Loucy (cell line): ENCODE data around the gene GBP2.
A peak's percentile ranks its signal among the peaks of the same experiment; 100 is the strongest.

Experiments
- H2AFZ ChIP-seq: fragments of 200-600 bp; sonication (generic); 2 replicates; pipeline ENCODE4 v1.6.0; 2016; ENCODE audit warnings: antibody characterized with exemption, mild to moderate bottlenecking, low read length, moderate library complexity
- H3F3A ChIP-seq: fragments of 200-600 bp; 2 replicates; pipeline ENCODE4 v1.6.0; 2016; ENCODE audit warnings: antibody characterized with exemption, low read depth, mild to moderate bottlenecking
- H3K27me3 ChIP-seq: fragments of 200-600 bp; sonication (generic); 2 replicates; pipeline ENCODE4 v1.6.1; 2014; ENCODE audit warnings: low read length, mild to moderate bottlenecking; ENCODE audit not compliant: insufficient read depth, poor library complexity, severe bottlenecking
- H3K36me3 ChIP-seq: fragments of 200-600 bp; sonication (generic); 2 replicates; pipeline ENCODE4 v1.6.1; 2016; ENCODE audit warnings: low read length; ENCODE audit not compliant: insufficient read depth
- H3K4me1 ChIP-seq: fragments of 200-600 bp; sonication (generic); 2 replicates; pipeline ENCODE4 v1.5.1; 2014; ENCODE audit warnings: low read length, mild to moderate bottlenecking; ENCODE audit not compliant: insufficient read depth, poor library complexity, severe bottlenecking
- H3K4me2 ChIP-seq: fragments of 200-600 bp; sonication (generic); 2 replicates; pipeline ENCODE4 v1.6.0; 2014; ENCODE audit warnings: antibody characterized with exemption, low read length, low read depth, mild to moderate bottlenecking; ENCODE audit not compliant: poor library complexity, severe bottlenecking
- H3K4me3 ChIP-seq: fragments of 200-600 bp; sonication (generic); 2 replicates; pipeline ENCODE4 v1.5.1; 2014; ENCODE audit warnings: low read length, mild to moderate bottlenecking, mixed read lengths; ENCODE audit not compliant: poor library complexity, severe bottlenecking
- H3K79me2 ChIP-seq: fragments of 200-600 bp; sonication (generic); 2 replicates; pipeline ENCODE4 v1.6.1; 2014; ENCODE audit warnings: low read length; ENCODE audit not compliant: insufficient read depth
- H3K9ac ChIP-seq: fragments of 200-600 bp; sonication (generic); 2 replicates; pipeline ENCODE4 v1.6.0; 2014; ENCODE audit warnings: mild to moderate bottlenecking, low read depth, low read length, moderate library complexity; ENCODE audit not compliant: poor library complexity, severe bottlenecking
- H3K9me2 ChIP-seq: fragments of 200-600 bp; sonication (generic); replicated peaks from 2 replicates; pipeline ENCODE4 v1.6.1; 2016; ENCODE audit warnings: low read depth, low read length, mixed read lengths
- H3K9me3 ChIP-seq: fragments of 200-600 bp; sonication (generic); 2 replicates; pipeline ENCODE4 v1.6.1; 2014; ENCODE audit warnings: mild to moderate bottlenecking, antibody characterized with exemption, low read length, low read depth; ENCODE audit not compliant: insufficient read depth
- H4K20me1 ChIP-seq: fragments of 200-600 bp; sonication (generic); 2 replicates; pipeline ENCODE4 v1.6.0; 2014; ENCODE audit warnings: antibody characterized with exemption, low read length, mild to moderate bottlenecking; ENCODE audit not compliant: insufficient read depth, poor library complexity, severe bottlenecking
- CTCF ChIP-seq: fragments of 200-600 bp; sonication (generic); conservative IDR thresholded peaks from 2 replicates; pipeline ENCODE4 v1.5.1; 2014; ENCODE audit warnings: mild to moderate bottlenecking, antibody characterized with exemption, low read length
- EZH2phosphoT487 ChIP-seq: fragments of 200-600 bp; IDR thresholded peaks from 2 replicates; pipeline ENCODE4 v1.6.1; 2018; ENCODE audit warnings: antibody characterized with exemption, mild to moderate bottlenecking, moderate library complexity, borderline replicate concordance

The GBP2 gene

GRCh38 chr1:89070509-89070908, 55.4 kb downstream of the GBP2 start:
- Histone ChIP-seq H3K4me3 (peak overlapping the region; percentile 64), H3F3A (no peaks in the 10 kb centered on the region), H3K79me2 (no peaks in the 10 kb centered on the region), H3K36me3 (no peaks in the 10 kb centered on the region), H3K9me2 (no peaks in the 10 kb centered on the region), H3K9ac (no peak overlapping the region), H3K9me3 (no peaks in the 10 kb centered on the region), H3K4me1 (peaks cover 12% of the 10 kb centered on the region), H3K4me2 (peak overlapping the region; percentile 82), H2AFZ (peak overlapping the region; percentile 91), H3K27me3 (no peaks in the 10 kb centered on the region), H4K20me1 (no peaks in the 10 kb centered on the region)
- no peak for TF ChIP-seq EZH2phosphoT487
- TF ChIP-seq CTCF, result no peak

GRCh38 chr1:89069951-89070350, 56.0 kb downstream of the GBP2 start:
- no peak for TF ChIP-seq EZH2phosphoT487
- TF ChIP-seq CTCF, result no peak
- Histone ChIP-seq H3K36me3 (no peaks in the 10 kb centered on the region), H2AFZ (peak overlapping the region; percentile 91), H3K27me3 (no peaks in the 10 kb centered on the region), H4K20me1 (no peaks in the 10 kb centered on the region), H3K4me2 (peak overlapping the region; percentile 82), H3F3A (no peaks in the 10 kb centered on the region), H3K4me1 (peaks cover 15% of the 10 kb centered on the region), H3K9ac (peak overlapping the region; percentile 52), H3K4me3 (peak overlapping the region; percentile 64), H3K79me2 (no peaks in the 10 kb centered on the region), H3K9me3 (no peaks in the 10 kb centered on the region), H3K9me2 (no peaks in the 10 kb centered on the region)

- H3K79me2 ChIP-seq, result no peaks in the 10 kb centered on the region
- peaks cover 24% of the 10 kb centered on the region for H3K4me1 ChIP-seq
- H3K36me3 ChIP-seq, result no peaks in the 10 kb centered on the region
- no peaks in the 10 kb centered on the region for H4K20me1 ChIP-seq
- TF ChIP-seq EZH2phosphoT487, result no peak
- no peak for TF ChIP-seq CTCF
- no peak overlapping the region for H3K4me3 ChIP-seq
- no peak overlapping the region for H3K9ac ChIP-seq
- no peaks in the 10 kb centered on the region for H3K9me2 ChIP-seq
- H3K9me3 ChIP-seq, result no peaks in the 10 kb centered on the region
- H3K27me3 ChIP-seq, result no peaks in the 10 kb centered on the region
- peak overlapping the region; percentile 6 for H3K4me2 ChIP-seq
- peak overlapping the region; percentile 91 for H2AFZ ChIP-seq
- H3F3A ChIP-seq, result no peaks in the 10 kb centered on the region
Observed at GRCh38 chr1:89068291-89068690, 57.6 kb downstream of the GBP2 start.
